ENCODE measurements around the gene ESPN.

- TF ChIP-seq CTCF (IDR thresholded peaks at IDR 0.05; ENCODE audit: low read depth, low read length) = no peak
- no peak for TF ChIP-seq POLR2A (IDR thresholded peaks at IDR 0.05; ENCODE audit: extremely low read depth, insufficient read length)
Measured at GRCh38 chr1:6459850-6460265, 35.3 kb downstream of the ESPN start.
